Breast epithelium (tissue), 3 donors: ENCODE results near the gene LEPROT.

Experiments
- POLR2A ChIP-seq: fragments of 450-650 bp; IDR thresholded peaks from one replicate; pipeline ENCODE4 v1.6.1; 2016; ENCODE audit warnings: antibody characterized with exemption, mild to moderate bottlenecking, moderate library complexity
- POLR2AphosphoS5 ChIP-seq, 3 donors: sonication (generic); formaldehyde crosslinking; IDR thresholded peaks; one replicate each; pipeline ENCODE4 v1.6.1; 2017; ENCODE audit warnings: antibody characterized with exemption in 3 of 3
- TF ChIP-seq, protein P1 (sequence below), 3 donors: fragments of 450-650 bp; IDR thresholded peaks; one replicate each; pipeline ENCODE4 v1.5.1; 2016 to 2017; ENCODE audit warnings: antibody characterized with exemption in 3 of 3, mild to moderate bottlenecking in 3 of 3, moderate library complexity in 3 of 3

DNA sequence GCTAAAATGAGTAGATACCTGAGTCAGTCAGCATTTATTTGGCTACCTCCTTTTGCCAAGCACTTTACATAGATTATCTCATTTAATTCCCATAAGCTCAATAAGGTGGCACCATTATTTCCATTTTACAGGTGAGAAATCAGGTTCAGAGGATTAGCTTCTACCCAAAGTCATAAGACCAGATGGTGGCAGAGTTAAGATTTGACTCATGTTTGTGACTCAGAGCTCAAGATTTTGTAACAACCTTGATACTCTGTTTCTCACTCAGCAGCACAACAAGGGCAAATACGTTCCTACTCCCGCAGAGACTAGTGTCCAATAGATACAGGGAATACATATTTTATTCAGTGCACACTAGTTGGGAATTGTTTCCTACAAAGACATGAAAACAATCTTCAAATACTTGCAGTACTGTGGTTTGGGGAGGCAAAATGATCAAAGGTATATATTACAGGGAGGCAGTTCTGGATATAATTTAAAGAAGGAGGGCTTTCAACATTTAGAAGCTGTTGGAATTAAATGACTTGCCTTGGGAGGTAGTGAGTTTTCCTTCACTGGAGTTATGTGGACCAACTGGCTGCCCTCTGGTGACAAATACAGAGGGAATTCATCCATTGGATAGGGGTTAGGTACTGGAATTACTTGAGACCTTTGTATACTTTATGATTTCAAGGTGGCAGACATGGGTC, 3.6 kb downstream of the LEPROT start:
- TF ChIP-seq, protein P1, sequence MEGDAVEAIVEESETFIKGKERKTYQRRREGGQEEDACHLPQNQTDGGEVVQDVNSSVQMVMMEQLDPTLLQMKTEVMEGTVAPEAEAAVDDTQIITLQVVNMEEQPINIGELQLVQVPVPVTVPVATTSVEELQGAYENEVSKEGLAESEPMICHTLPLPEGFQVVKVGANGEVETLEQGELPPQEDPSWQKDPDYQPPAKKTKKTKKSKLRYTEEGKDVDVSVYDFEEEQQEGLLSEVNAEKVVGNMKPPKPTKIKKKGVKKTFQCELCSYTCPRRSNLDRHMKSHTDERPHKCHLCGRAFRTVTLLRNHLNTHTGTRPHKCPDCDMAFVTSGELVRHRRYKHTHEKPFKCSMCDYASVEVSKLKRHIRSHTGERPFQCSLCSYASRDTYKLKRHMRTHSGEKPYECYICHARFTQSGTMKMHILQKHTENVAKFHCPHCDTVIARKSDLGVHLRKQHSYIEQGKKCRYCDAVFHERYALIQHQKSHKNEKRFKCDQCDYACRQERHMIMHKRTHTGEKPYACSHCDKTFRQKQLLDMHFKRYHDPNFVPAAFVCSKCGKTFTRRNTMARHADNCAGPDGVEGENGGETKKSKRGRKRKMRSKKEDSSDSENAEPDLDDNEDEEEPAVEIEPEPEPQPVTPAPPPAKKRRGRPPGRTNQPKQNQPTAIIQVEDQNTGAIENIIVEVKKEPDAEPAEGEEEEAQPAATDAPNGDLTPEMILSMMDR (IDR thresholded peaks at IDR 0.05), result no peak
- TF ChIP-seq POLR2AphosphoS5 (IDR thresholded peaks at IDR 0.05) (no peak), POLR2A (no peak)
